Activated CD8-positive, alpha-beta memory T cell treated with anti-CD3 and anti-CD28 coated beads, Interleukin-2, amount 50 U/mL, for 1 hour (primary cell): Measurements from ENCODE around the gene MSH4.
"Not testable (repeated sequence)": the region's sequence is repeated elsewhere in the genome, so short reads cannot be mapped to it uniquely, and the experiment has no call there.

Experiments used
- DNase-seq: peaks from one replicate; pipeline ENCODE4 v3.0.0-alpha.2; 2020; ENCODE audit errors: extremely low read depth

MSH4 gene

GRCh38 chr1:75796376-75797272, at the start of gene MSH4:
Gene MSH4 (plus strand): TSS chr1:75796882. CDS start chr1:75796986, 104 bp downstream.
- DNase-seq: no peak

GRCh38 chr1:75757210-75757609, 39.5 kb upstream of the MSH4 start:
- not testable (repeated sequence) for DNase-seq

- not testable (repeated sequence) for DNase-seq
Observed at GRCh38 chr1:75758543-75758942, 38.1 kb upstream of the MSH4 start.

- DNase-seq: no peak
Observed at GRCh38 chr1:75764057-75764655, 32.5 kb upstream of the MSH4 start.

DNA sequence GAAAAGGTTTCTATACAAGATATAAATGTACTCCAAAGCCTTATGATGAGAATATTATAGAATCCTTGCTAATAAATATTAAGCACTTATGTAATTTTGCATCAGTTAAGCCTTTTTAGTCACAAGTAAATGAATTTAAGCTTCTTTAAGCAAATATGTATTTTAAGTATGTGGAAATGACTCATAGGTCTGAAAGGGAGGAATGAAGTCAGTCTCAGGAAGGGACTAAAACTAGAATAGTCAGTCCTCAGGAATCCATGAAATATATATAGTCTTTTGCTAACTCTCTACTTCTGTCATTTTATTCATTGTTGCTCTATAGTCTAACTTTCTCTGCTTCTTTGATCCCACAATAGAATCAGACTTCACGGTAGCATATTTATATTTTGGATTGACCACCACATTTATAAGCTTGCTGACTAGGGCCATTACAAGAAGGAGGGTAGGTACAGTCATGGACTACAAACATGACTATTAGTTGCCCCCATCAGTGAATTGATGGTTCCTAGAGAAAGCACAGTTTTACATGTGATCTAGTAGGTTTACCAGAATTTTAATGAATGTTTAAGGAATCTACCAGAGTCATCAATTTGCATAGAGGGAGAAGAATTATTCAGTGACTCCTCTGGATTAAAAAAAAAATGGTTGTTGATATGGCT, 30.9 kb upstream of the MSH4 start:
- no peak for DNase-seq

DNA sequence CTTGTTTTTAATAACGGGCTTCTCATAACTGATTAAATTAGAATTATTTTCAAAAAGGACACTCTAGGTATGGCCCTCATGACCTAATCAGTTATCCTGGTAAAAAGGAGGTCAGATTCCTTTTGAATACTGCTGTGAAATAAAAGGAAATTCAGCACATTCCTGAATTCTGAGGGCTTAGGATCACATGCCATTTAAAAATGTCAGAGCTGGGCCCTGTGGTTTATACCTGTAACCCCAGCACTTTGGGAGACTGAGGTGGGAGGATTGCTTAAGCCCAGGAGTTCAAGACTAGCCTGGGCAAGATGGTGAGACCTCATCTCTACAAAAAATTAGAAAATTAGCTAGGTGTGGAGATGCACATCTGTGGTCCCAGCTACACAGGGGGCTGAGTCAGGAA, 28.7 kb upstream of the MSH4 start:
- no peak for DNase-seq

- no peak for DNase-seq
Observed at GRCh38 chr1:75770761-75771160, 25.9 kb upstream of the MSH4 start.

GRCh38 chr1:75771978-75772377, 24.7 kb upstream of the MSH4 start:
- DNase-seq: no peak

DNA sequence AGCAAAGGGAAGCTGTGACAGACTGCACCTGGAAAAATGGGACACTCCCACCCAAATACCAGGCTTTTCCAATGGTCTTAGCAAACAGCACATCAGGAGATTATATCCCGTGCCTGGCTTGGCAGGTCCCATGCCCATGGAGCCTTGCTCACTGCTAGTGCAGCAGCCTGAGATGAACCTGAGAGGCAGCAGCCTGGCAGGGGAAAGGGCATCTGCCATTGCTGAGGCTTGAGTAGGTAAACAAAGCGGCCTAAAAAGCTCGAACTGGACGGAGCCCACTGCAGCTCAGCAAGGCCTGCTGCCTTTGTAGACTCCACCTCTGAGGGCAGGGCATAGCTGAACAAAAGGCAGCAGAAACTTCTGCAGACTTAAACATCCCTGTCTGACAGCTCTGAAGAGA, 18.9 kb upstream of the MSH4 start:
- DNase-seq: not testable (repeated sequence)

- DNase-seq: not testable (repeated sequence)
Observed at GRCh38 chr1:75778694-75779093, 18.0 kb upstream of the MSH4 start.

DNA sequence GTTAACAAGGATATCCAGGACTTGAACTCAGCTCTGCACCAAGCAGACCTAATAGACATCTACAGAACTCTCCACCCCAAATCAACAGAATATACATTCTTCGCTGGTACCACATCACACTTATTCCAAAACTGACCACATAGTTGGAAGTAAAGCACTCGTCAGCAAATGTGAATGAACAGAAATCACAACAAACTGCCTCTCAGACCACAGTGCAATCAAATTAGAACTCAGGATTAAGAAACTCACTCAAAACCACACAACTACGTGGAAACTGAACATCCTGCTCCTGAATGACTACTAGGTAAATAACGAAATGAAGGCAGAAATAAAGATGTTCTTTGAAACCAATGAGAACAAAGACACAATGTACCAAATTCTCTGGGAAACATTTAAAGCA, 16.5 kb upstream of the MSH4 start:
- not testable (repeated sequence) for DNase-seq

DNA sequence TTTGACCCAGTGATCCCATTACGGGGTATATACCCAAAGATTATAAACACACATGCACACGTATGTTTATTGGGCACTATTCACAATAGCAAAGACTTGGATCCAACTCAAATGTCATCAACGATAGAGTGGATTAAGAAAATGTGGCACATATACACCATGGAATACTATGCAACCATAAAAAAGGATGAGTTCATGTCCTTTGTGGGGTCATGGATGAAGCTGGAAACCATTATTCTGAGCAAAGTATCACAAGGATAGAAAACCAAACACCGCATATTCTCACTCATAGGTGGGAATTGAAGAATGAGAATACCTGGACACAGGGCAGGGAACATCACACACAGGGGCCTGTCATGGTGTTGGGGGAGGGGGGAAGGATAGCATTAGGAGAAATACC, 12.8 kb upstream of the MSH4 start:
- not testable (repeated sequence) for DNase-seq

- DNase-seq: no peak
Observed at GRCh38 chr1:75785320-75785982, 11.2 kb upstream of the MSH4 start.

GRCh38 chr1:75785983-75786853, 10.5 kb upstream of the MSH4 start, which contains the start of gene RABGGTB:
Gene RABGGTB (plus strand): TSS chr1:75786256. CDS start chr1:75786272, 16 bp downstream.
- DNase-seq: peak; percentile 81

- no peak for DNase-seq
Observed at GRCh38 chr1:75786901-75787493, 9.7 kb upstream of the MSH4 start.

DNA sequence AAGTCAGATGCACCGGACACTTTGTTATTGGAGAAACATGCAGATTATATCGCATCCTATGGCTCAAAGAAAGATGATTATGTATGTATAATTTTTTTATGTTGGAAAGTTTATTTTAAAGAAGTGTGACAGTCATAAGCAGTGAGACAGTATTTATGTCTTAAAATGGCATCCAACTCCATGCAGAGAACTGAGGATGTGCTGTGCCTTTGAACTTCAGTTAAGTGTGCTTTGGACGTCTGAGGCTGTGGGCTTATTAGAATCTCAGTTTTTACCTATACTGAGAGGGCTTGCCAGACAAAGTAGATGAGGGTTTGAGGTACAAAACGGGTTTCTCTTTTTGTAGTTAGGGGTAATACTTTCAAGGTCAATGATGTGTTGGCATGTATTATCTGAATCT, 9.2 kb upstream of the MSH4 start:
- no peak for DNase-seq

DNA sequence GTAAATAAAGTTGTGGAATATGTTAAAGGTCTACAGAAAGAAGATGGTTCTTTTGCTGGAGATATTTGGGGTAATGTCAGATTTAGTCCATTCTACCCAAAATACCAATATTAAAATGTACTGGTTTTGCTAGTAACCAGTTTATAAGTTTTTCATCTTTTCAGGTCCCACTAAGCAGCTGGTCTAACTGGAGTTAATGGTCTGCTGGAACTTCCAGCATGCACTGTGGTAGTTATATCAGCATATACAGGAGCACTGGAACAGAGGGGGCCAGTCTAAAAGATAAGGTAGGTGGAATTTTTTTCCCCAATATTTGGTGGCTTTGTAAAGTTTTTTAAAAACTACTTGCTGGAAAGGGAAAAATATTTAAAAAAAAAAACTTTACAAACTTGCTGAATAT, 6.7 kb upstream of the MSH4 start:
- no peak for DNase-seq

DNA sequence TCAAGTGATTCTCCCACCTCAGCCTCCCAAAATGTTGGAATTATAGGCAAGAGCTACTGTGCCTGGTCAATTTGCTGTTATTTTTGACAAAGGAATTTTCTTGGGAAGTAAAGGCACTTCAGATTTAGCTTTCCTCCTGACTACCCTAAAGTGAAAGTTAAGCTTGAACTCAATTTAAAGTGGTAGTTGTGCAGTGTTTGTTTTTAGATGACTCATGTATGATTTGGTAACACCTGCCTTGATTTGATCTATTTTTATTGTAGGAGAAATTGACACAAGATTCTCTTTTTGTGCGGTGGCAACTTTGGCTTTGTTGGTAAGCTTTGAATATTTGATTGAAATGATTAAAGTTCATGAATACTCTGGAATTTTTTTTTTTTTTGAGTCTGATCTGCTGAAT, 5.7 kb upstream of the MSH4 start:
- DNase-seq: no peak

GRCh38 chr1:75792091-75792490, 4.6 kb upstream of the MSH4 start:
- DNase-seq: no peak

DNA sequence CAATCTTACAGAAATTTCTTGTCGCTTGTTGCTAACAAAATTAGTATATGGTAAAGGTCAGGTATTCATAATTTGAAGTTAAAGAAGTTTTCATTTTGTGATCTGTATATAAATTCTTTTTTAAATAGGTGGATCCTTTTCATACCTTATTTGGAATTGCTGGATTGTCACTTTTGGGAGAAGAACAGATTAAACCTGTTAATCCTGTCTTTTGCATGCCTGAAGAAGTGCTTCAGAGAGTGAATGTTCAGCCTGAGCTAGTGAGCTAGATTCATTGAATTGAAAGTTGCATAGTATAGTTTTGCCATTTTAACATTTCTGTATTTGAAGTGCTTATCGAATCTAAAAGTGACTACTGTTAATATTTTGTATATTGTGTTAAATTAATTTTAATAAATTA, 2.3 kb upstream of the MSH4 start:
- no peak for DNase-seq
